HL-60/S4 treated with retinoic acid at 250 ng/mL for 4 days and 3 days (cell line): ENCODE data around the gene ACVR1.
"Not testable (repeated sequence)": the region's sequence is repeated elsewhere in the genome, so short reads cannot be mapped to it uniquely, and the experiment has no call there.

Experiments used
- in situ Hi-C: fragments of 300-500 bp; cut with MboI; formaldehyde crosslinking; loops from 2 replicates; pipeline ENCODE4 v1.7.0; 2022; ENCODE audit warnings: low sequenced_read_pairs

Gene ACVR1

DNA sequence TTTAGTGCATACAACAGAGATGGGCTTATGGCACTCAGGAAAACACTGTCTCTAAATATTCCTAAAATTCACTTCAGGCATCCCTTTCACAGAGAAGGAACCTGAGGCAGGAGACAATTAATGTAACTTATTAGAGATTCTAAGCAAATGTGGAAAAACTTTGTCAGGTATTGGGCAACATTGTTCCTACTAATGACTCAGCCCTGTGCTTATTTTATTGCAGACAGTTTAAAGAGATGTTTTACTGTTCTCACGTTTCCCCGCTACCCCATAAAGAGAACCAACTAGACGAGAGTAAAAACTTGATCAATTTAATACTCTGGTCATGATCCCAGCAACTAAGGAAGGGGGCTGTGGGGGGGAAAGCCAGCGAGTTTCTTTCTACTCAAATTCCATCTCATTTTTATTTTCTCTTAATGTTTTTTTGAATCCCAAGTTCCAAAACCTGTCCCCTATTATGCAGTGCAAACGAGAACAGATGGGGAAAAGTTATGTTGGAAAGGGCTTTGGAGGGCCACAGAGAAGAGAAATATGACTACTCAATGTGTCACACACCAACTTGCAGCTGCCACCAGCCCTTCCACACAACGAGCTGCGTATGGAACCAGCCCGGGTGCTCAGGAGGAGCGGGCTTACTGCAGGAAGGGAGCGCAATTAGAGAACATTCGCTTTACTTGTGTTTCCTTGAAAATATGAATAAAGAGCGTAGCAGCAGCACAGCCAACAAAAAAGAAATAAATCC is 18.7 kb upstream of the ACVR1 start:
- in situ Hi-C loops = no loop called here

DNA sequence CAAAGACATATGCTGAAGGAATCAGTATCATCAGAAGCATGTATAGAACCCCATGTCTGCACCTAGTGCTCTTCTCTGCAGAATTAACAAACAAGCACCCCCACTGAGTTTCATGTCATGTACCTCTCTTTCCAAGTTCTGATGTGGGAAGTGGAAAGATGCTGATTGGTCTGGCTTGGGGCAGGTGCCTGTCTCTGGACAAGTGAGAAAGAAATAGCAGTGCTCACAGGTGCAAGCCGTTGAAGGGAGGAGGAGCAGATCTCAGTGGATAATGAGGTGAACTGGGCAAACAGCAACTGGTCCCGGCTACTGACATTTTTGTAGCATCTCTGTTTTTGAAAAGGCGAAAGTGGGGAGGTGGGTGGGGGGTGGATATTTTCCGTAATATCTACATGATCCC is 17.5 kb upstream of the ACVR1 start:
- in situ Hi-C loops = no loop called here

DNA sequence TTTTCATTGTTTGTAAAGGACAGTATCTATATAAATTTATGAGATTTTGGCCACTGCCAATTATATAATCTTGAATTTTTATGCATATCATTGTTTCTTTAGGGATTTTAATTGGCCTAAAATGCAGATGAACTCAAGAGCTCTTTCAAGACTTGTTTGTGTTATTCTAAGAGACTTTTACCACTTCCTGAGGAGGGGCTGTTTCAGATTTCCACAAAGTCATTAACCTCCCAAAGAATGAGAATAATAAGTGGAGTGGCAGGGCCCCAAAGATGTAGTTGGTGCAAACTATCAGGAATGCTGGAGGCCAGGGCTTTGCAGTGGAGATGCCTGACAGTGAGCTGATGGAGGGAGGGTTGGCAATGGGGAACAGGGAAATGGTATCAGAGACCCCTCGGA is 15.5 kb upstream of the ACVR1 start:
- in situ Hi-C loops = no loop called here

DNA sequence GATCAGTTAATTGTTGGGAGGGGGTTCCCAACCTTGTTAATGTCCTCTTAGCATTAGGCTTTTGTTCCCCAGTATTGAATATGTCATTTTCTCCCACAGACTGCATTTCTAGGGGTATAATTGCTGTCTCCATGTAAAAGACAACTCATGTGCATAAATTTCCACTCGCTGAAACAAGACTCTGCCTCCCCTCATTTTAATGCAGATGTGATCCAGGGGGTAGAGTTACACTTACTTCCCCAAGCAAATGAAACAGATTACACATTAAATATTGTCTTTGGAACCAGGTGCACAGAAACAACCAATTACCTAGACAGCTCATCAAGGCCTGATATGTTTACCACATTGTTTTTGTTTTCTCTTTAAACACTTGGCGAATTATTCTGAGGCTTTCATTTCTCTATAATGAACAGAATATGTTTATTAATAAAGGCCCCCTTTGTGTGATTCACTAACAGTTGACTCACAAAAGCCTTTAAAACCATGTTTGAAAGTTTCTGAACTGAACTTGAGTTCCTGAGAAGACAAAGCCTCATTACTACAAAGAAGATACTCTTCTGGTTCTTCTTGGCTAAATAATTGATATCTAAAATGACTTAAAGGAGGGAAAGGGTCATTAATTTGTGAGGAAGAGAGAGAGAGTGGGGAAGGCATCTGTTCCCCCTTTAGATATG is 15.0 kb upstream of the ACVR1 start:
- in situ Hi-C loops = no loop called here

DNA sequence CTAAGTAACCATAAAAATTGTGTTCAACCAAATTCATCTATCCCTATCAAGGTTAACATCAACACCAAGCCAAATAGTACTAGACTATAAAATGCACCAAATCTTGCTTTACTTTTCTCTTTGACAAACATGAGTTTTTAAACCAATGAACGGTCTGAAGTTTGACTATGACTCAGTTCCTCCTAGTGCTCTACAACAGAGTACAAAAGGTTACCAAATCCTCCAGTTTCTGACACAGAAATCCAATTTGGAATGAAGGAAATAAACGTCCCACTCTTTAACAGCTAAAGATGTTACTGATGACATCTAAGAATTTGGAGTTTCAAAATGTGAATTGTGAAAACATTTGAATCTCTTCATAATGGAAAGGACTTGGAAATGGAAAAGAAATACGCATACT is 11.8 kb upstream of the ACVR1 start:
- in situ Hi-C loops = no loop called here

DNA sequence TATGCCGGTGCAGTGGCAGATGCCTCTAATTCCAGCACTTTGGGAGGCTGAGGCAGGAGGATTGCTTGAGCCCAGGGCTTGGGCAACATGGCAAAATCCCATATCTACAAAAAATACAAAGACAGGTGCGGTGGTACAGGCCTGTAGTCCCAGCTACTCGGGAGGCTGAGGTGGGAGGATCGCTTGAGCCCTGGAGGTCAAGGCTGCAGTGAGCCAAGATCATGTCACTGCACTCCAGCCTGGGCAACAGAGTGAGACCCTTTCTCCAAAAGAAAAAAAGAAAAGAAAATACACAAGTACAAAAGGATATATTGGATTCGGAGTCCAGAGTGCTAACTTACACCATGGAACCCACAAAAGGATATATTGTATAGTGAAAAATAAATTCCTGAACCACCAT is 8.4 kb upstream of the ACVR1 start:
- in situ Hi-C loops = not testable (repeated sequence)

DNA sequence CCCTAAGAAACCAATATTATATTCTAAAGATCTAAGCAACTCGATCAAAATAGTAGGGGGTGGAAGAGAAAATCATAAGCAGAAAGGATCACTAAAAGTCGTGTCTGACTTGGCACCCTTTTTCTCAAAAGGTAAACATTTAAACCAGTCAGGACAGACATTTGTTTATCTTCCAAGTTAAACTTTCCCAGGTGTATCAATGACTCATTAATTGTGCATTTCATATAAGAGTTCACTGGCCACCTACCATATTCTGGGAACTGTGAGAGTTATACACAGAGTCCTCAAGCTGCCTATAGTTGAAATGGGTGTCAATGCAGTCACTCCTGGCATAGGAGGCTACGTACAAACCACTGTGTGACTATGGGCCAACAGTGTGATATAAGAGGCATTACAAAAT is 4.8 kb upstream of the ACVR1 start:
- in situ Hi-C loops = no loop called here

DNA sequence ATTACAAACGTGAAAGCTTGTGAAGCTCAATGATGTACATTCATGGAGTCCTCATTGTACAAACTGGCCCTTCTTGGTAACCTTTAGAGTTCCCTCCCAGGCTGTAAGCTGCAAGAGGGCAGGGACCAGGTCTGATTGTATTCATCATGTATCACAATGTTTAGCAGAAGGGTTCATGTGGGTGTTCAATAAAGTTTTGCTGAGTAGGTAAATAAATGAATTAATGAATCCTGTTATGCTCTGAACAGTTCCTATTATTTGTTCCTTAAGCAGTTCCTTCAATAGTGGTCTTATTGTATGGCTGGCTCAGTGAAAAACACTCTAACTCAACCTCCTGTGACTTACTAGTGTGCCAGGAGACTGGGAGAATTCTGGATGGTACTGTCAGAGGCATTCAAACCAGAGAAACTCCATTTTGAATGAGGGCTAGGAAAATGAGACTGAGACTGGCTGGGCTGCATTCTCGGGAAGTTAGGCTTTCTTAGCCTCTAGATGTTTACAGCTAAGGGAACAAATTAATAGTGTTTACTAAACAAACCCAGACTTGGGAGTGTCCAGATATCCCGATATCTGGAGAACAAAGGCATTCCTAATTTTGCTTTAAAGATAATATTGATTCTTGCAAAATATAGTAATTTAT is 1.8 kb upstream of the ACVR1 start:
- in situ Hi-C loops = no loop called here

DNA sequence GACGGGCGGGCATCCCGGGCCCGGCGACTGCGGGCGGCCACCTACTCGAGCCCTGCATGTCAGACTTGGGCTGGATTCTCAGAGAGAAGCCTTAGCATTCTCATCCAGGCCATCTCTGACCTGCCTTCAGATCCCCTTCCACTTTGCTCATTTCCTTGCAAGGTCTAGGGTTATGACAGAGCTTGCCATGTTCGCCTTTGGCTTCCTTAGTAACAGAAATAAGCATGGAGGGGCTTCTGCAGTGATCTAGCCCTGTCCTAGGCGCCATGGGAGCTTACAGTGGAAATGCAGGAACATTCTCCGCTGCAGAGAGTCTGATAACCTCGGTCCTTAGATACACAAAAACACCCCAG is 632 bp upstream of the ACVR1 start:
- in situ Hi-C loops = no loop called here

DNA sequence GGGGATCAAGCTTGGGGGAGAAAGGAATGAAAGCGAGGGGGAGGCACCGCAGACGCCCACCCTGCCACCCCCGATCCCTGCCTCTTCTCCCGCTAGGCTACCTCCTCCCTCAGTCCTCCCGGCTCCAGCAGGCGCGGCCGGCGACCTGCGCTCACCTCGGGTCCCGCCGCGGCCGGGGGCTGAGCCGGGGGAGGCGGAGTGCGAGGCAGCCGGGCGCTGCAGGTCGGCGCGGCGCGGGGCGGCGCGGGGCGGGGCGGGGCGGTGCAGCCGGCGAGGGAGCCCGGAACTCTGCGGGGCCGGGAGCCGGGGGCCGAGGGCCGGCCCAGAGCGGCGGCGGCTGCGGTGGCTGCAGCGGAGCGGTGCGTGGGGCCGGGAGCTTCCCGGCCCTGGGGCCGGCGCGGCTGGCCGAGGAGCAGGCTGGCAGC is 477 bp downstream of the ACVR1 start:
- in situ Hi-C loops = no loop called here

DNA sequence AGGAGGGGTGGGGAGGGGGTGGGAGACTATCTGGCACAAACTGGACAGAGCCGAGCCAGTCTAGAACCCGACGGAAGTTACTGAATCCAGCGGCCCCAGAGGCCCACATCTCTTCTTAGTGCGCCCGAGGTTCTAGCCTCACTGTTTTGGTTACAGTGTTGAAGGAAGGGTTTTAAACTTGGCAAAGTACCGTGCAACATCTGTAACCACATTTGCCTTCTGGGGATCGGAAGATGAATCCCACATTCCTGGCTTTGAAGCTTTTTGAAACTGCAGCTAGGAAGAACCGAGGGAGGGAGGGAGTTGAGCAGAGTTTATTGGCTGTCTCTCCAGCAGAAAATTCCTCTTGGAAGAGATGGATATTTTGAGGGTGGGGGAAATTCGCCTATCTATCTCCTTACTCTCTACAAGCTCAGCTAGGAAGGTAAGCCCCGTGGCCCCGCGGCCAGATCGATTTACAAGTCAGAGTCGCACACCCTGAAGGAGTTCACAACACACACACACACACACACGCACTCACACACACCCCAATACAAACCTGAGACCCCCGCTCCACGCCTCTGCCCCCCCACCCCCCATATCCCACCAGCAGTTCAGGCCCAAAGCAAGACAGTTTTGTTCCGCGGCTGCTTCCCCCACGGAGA is 1.0 kb downstream of the ACVR1 start:
- in situ Hi-C loops = no loop called here

DNA sequence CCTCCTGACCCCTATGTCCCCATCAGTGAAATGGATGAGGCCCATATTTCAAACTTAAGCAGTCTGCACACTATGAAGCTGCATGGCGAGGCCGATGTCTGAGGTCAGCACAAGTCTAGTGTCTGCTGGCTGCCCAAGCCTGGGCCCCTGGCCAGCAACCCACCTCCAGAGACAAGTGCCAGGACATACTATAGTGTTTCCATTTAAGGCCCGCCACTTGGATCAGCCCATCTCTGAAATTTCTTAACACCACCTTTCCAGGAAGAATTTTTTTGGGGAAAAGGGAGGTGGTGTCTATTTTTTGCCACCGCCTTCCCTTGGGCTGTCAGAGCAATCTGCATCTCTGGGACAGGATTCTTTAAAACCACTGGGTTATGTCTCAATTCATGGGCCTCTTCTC is 1.8 kb downstream of the ACVR1 start:
- in situ Hi-C loops = no loop called here

DNA sequence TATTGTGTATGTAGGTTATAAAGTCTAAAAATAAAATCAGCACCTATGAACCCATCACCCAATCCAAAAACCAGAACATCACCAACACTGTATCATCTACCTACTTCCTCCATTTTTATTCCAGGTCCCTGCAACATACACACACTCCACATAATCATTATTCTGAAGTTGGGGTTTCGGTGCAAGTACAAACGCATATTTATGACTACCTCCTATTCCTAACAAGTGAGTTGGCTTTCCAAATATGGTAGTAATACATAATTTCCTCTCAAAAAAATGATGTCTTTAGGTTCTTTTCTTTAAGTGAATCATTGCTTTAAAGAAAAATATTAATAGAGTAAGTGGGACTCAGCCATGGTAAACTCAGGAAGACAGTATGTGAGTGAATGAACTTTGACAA is 3.3 kb downstream of the ACVR1 start:
- in situ Hi-C loops = no loop called here

DNA sequence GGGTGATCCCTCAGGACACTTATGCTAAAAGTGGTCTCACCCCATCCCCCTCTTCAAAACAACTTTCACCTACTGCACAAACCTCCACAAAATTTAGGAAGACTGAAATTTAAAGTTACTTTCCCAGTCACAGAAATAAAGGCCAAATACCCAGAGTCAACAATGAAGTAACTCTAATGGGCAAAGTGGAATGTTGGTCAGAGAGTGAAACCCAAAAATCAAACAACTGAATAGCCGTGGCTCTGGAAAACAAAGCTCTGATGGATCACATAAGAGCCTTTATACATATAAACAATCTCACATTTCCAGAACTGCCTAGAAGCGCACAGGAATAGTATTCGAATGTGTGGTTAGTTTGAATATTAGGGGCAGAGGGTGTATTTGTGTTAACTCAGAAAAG is 4.7 kb downstream of the ACVR1 start:
- in situ Hi-C loops = no loop called here

DNA sequence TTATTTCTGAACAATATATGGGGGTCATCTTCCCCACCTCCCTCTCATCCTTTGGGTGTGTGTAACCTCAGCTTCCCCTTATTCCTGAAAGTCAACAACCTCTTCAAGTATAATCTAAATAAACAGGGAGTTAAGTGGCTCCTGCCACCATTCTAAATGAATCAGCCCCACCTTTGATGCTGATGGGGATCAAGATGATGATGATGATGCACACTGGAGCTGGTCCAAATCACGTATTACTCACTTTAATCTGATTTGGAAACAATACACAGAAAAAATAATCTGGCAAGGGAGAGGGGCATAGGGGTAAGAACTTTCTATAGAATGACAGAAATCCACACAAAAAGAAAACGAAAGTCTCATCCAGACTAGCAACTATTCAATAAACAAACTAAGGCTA is 7.1 kb downstream of the ACVR1 start:
- in situ Hi-C loops = no loop called here

DNA sequence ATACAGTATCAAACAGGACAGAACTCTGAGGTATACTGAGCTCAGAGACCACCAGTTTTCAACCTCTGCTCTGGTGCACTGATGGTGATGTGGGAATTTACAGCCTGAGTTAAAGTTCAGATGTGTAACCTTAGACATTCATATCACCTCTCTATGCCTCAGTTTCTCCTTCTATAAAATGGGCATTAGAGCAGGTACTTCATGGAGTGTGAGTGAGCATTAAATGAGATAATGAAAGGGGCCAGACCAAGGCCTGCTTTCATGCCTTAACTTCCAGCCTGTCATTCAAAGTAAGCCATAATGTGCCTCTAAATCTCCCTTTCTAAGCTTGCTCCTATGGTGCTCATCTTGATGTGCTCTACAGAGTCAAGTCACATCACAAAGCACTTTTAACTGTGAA is 8.4 kb downstream of the ACVR1 start:
- in situ Hi-C loops = no loop called here

DNA sequence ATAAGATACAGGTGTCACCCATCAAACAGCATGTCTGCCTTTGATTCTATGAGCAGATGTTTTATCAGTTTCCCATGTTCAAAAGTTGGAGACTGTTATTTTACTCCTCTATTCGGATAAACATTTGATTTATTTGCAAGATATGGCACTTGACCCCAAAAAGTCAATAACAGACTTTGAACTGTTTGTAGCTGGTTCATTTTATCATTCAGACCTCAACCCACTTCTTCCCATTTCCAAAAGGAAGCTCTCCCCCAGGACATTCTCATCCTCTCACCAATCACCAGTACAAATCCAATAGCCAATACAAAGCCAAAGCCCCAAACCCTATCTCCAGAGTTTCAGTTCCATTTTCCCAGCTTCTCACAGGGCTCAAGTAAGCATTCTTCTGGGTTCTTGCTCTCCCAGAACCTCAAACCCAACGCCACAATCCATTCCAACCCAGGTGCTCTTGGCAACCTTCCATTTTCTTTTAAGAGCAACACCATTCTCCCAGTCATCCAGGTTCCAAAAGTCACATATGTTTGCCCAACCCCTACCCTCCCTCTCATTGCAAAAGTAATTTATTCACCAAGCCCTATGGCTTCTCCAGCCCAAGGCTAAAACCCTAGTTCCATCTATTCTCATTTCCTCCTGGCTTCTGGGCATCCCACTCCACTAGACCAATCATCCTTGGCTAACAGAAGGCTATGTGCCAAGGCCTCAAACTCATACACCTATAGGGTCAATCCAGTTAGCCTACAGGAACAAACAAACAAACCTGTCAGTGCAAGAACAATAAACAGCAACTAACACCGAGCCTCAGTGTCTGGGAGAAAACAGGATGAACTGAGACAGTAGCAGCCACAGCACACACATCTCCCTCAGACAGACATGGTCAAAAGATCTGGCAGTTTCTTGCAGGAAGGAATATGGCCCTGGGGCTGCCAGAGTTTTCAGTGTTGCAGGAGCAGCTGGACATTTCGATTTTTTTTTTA is 9.2 kb downstream of the ACVR1 start:
- in situ Hi-C loops = no loop called here

DNA sequence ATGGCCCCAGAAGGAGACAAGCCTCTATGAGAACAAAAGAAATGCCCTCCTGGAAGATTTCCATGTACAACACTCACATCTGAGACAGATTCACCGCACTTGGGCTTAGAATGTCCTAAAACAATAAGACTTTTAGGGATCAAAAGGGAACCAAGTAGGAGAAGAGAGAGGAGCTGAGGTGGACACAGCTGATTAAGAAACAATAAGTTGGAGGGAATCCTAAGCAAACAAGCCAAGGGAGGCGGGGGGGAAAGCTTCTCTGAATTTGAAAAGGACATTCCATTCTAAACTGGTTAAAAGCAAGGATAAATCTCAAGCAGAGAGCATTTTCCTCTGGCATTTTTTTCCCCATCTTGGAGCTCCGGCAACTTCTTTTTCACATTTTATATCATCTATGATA is 9.9 kb downstream of the ACVR1 start:
- in situ Hi-C loops = no loop called here

DNA sequence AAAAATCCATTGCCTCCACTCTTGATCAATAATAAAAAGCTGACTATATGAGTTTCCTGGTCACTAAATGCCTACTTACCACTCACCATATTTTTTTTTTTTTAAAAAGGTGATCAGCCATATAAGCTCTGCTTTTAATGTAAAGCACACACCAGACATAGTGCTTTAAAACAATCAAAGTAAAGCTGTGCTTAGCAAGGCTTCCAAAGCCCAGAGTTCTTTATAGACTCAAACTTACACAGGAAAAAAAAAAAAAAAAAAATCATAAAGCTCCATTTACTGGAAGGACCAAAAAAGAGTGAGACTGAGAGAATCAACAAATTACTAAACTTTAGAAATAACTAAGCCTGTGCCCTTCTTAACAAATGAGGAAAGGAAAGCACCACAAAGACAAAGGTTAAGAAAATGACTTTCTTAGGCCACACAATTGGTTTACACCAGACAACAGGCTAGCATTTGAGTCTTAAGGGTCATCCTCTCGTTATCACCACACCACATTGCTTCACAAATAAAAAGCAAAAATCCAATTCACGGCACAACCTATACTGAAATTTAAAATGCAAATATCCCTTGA is 11.2 kb downstream of the ACVR1 start:
- in situ Hi-C loops = no loop called here

DNA sequence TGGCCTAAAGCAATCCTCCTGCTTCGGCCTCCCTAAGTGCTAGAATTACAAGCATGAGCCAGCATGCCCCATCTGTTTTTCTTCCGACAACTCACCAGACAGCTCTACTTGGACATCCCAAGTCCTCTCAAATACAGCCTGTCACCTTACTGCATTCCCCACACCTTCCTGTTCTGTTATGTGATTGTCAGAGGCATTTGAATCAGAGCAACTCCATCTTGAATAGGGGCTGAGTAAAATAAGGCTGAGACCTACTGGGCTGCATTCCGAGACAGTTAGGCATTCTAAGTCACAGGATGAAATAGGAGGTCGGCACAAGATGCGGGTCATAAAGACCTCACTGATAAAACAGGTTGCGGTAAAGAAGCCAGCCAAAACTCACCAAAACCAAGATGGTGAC is 17.3 kb downstream of the ACVR1 start:
- in situ Hi-C loops = no loop called here
